Thoracic aorta (tissue), 2 donors: ENCODE data around the gene SARDH. TPM values are rescaled to one million over a fixed set of nuclear protein-coding genes. Genes with fewer than 3 reads are reported as not detected.

Source experiments
- ATAC-seq: fragments of 150-250 bp; one replicate; pipeline ENCODE4 v1.8.0; 2017; ENCODE audit warnings: low read depth; ENCODE audit not compliant: insufficient number of reproducible peaks, low FRiP score
- DNase-seq: peaks from one replicate; pipeline ENCODE4 v3.0.0-alpha.2; 2020; ENCODE audit warnings: low spot score
- H3K27ac ChIP-seq, 2 donors: fragments of 200-600 bp; sonication (generic); 1 replicate in 1 of 2; 2 replicates in 1 of 2; pipeline ENCODE4 v1.5.1; 2016; ENCODE audit warnings: mild to moderate bottlenecking in 2 of 2, moderate library complexity in 2 of 2
- H3K27me3 ChIP-seq: fragments of 200-600 bp; sonication (generic); replicated peaks from 2 replicates; pipeline ENCODE4 v1.6.0; 2016; ENCODE audit warnings: mild to moderate bottlenecking; ENCODE audit not compliant: insufficient read depth
- H3K36me3 ChIP-seq: fragments of 200-600 bp; sonication (generic); one replicate; pipeline ENCODE4 v1.5.1; 2016
- H3K4me1 ChIP-seq, 2 donors: fragments of 200-600 bp; sonication (generic); 1 replicate in 1 of 2; 2 replicates in 1 of 2; pipeline versions ENCODE4 v1.5.1 to v1.6.0; 2016; ENCODE audit warnings: low read depth in 2 of 2, mild to moderate bottlenecking in 1 of 2; ENCODE audit not compliant: control insufficient read depth in 1 of 2
- H3K4me3 ChIP-seq: fragments of 200-600 bp; sonication (generic); 2 replicates; pipeline ENCODE4 v1.5.1; 2016; ENCODE audit warnings: mild to moderate bottlenecking
- H3K9me3 ChIP-seq: fragments of 200-600 bp; sonication (generic); 2 replicates; pipeline ENCODE4 v1.5.1; 2016
- CTCF ChIP-seq: fragments of 200-600 bp; sonication (generic); IDR thresholded peaks from one replicate; pipeline ENCODE4 v1.5.1; 2019; ENCODE audit warnings: antibody characterized with exemption
- total RNA-seq, 2 donors: library from RNA; depleted of rRNA; stranded (reverse); fragments of >200 nt; gene quantifications; one replicate each; pipeline versions ENCODE4 v1.1.0 to v1.2.3, GENCODE V29; 2016

SARDH gene
- total RNA-seq, 2 donors from 2014 or later, result 1.8 to 4.3 TPM

- Histone ChIP-seq H3K9me3 (no peaks in the 10 kb centered on the region), H3K27me3 (no peaks in the 10 kb centered on the region), H3K4me1 (no peaks in the 10 kb centered on the region), H3K27ac (no peak overlapping the region), H3K4me3 (no peak overlapping the region), H3K36me3 (no peaks in the 10 kb centered on the region)
- DNase-seq (no peak), ATAC-seq (no peak)
- no peak for TF ChIP-seq CTCF
Observed at GRCh38 chr9:133730994-133731715, 7.0 kb downstream of the SARDH start.

GRCh38 chr9:133729617-133730281 is 8.4 kb downstream of the SARDH start:
- no peaks in the 10 kb centered on the region for H3K9me3 ChIP-seq
- ATAC-seq, result no peak
- no peaks in the 10 kb centered on the region for H3K27me3 ChIP-seq
- no peak for TF ChIP-seq CTCF
- no peaks in the 10 kb centered on the region for H3K36me3 ChIP-seq
- no peak overlapping the region for H3K4me3 ChIP-seq
- no peaks in the 10 kb centered on the region for H3K4me1 ChIP-seq
- H3K27ac ChIP-seq, result no peak overlapping the region
- DNase-seq, result no peak

- Histone ChIP-seq H3K4me1 (no peaks in the 10 kb centered on the region), H3K36me3 (no peaks in the 10 kb centered on the region), H3K9me3 (no peaks in the 10 kb centered on the region), H3K27ac (no peak overlapping the region), H3K4me3 (no peak overlapping the region), H3K27me3 (no peaks in the 10 kb centered on the region)
- no peak for TF ChIP-seq CTCF
- DNase-seq (no peak), ATAC-seq (no peak)
Observed at GRCh38 chr9:133728856-133729616, 9.1 kb downstream of the SARDH start.

GRCh38 chr9:133727876-133728441 is 10.2 kb downstream of the SARDH start:
- Histone ChIP-seq H3K36me3 (no peaks in the 10 kb centered on the region), H3K4me1 (no peaks in the 10 kb centered on the region), H3K27me3 (no peaks in the 10 kb centered on the region), H3K9me3 (no peaks in the 10 kb centered on the region), H3K27ac (no peak overlapping the region), H3K4me3 (no peak overlapping the region)
- DNase-seq, result no peak
- no peak for ATAC-seq
- TF ChIP-seq CTCF, result no peak
